HS-27A (cell line): ENCODE data around the gene FRMD5.
"Not testable (repeated sequence)": the region's sequence is repeated elsewhere in the genome, so short reads cannot be mapped to it uniquely, and the experiment has no call there.

ENCODE experiments used
- DNase-seq: peaks from one replicate; pipeline ENCODE4 v3.0.0-alpha.2; 2012; ENCODE audit warnings: low read depth, missing footprints

Gene FRMD5

DNA sequence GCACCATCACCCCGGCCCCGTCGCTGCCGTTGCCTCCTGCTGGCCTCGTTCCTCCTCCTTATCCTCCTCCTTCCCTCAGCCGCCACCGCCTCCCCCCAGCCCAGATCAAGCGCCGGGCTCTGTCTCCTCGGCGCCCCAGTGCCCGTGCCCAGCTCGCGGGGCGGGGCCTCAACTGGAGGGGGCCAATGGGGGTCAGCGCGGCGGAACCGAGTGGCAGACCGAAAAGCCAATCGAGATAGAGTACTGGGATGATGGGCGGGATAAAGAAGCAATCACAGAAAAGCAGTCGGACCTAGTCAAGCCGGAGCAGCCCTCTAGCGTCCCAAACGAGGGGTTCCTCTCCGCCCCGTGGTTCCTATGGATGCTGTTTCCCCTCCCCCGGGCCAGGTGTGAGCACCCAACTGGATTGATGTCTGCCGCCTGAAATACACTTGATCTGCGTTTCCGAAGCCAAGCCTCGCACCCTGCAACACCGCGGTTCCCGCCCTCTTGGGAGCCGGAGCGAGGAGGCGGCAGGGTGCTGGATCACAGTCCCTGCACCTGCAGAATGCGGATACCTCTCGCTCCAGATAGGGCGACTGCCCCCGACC is at the start of gene FRMD5:
FRMD5 (minus strand) TSS at position 121 of the 590 bp plus-strand sequence.
- peak; percentile 87 for DNase-seq

DNA sequence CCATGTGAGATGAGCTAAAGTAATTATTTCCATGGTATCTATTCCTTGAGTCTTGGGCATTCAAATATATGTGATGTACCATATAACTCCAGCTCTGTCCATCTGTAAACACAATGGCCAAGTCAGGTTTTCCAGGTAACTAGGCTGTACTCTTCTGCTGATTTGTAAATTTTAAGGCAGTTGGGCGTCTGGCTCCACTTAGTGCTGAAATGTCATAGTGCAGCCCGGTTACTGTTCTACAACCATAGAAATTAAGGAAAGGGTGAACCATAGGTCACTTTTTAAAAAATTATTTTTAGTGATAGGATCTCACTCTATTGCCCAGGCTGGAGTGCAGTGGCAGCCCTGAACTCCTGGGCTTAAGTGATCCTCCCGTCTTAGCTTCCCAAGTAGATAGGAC is 48.8 kb upstream of the FRMD5 start:
- no peak for DNase-seq

DNA sequence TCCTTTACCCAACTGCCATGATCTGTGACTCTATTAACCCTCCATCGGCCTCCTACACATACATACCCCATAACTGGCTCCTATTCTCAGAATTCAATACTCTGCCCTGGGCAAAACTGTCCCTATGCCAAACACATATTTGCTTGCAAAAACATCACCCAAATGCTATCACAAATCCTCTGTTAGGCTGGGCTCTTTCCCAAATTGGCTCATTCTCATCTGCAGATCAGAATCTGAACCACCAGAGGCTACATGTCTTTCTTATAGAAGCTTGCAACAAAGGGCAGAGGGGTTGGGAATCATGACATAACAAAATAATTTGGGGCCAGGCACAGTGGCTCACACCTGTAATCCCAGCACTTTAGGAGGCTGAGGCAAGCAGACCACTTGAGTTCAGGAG is 48.1 kb upstream of the FRMD5 start:
- DNase-seq, result no peak

DNA sequence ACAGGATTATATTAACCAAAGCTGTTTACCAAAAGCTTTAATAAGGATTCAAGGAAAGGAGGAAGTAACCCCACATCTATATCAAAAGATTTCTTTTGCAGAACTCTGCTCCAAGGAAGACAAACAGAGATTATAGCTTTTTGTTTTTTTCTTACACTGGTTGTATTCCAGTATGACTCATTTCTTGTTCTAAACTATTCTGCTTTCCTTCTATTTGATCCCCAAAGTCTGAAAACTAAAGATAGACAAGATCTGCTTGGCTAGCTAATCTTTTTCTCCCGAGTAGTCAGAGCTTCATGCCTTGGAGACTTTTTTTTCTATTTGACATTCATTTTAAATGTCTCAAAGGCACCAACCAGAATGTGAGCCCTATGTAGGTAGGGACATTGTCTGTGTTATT is 36.8 kb upstream of the FRMD5 start:
- no peak for DNase-seq

DNA sequence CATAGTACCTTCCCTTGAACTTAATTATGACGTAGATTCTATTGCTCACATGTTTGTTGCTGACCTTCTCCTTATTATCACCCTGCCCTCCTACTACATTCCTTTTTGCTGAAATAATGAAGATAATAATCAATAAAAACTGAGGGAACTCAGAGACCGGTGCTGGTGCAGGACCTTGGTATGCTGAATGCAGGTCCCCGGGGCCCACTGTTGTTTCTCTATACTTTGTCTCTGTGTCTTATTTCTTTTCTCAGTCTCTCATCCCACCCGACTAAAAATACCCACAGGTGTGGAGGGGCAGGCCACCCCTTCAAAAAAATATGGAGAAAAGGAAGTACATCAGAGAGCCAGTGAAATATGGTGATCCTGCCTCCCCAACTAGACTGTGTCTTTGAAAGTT is 34.2 kb upstream of the FRMD5 start:
- DNase-seq, result not testable (repeated sequence)

DNA sequence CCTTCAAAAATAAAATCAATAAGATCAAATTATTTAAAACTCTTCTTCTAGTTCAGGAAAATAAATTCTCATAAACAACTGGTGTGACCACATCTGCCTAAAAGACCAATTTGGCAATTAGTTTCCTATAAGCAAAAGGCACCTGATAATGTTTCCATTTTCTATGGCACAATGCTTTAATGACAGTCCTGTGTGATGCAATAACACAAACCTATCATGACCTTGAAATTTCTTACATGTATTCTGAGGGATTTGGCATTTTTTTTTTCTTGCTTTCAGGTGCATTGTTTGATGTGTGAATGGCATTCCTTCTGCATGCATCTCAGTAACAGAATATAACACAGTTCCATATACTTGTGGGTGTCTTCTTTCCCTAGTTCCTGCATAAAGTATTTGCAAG is 32.5 kb upstream of the FRMD5 start:
- no peak for DNase-seq

DNA sequence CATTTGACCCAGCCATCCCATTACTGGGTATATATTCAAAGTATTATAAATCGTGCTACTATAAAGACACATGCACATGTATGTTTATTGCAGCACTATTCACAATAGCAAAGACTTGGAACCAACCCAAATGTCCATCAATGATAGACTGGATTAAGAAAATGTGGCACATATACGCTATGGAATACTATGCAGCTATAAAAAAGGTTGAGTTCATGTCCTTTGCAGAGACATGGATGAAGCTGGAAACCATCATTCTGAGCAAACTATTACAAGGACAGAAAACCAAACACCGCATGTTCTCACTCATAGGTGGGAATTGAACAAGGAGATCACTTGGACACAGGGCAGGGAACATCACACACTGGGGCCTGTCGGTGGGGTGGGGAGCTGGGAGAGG is 31.9 kb upstream of the FRMD5 start:
- DNase-seq, result not testable (repeated sequence)

DNA sequence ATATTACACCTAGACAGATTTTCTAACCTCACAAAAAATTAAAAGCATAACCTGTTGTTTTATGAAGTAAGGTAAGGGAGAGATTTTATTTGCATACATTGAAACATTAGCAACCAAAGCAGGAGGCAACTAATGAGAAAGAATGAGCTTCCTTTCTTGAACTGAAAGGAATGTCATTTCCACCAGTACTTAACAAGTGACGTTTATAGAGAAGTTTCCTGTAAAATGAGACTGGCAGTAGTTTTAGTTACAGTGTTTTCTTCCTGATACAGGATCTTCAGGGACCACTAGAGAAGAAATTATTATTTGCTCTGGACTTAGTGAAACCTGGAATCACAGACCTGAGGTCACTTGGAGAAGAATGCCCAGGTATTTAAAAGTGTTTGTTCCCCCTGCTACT is 27.4 kb upstream of the FRMD5 start:
- no peak for DNase-seq

DNA sequence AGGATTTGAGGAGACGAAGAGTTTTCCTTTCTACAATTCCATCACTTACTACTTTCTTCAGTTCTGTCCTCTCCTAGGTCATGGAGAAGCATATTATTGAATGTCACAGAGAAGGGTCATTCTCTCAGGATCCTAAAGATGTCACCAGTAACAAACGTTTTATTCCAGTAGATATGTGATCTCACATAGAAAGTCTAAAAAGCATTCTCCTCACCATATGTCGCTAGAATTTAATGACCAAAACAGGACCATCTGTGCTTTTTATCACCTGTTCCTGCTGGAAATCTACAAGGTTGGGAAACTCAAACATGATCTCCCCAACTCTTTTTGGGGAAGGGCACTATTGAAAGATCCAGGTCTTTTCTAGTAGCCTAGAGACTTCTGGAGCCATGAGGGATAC is 24.0 kb upstream of the FRMD5 start:
- no peak for DNase-seq

DNA sequence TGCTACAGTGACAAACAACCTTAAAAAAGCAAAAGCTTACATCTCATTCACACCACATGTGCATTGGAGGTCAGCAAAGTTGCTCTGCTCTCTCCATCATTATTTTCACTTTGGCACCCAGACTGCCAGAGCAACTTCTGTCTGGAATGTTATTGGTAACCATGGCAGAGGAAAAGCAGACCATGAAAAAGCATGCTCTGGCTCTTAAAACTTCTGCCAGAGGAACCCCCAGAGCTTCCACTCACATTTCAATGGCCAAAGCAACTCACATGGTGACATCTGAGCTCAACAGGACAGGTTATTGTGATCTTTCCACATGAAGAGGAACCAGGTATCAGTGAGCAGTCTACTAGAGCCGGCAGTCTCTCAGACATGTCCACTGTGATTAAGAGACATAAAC is 21.9 kb upstream of the FRMD5 start:
- no peak for DNase-seq

DNA sequence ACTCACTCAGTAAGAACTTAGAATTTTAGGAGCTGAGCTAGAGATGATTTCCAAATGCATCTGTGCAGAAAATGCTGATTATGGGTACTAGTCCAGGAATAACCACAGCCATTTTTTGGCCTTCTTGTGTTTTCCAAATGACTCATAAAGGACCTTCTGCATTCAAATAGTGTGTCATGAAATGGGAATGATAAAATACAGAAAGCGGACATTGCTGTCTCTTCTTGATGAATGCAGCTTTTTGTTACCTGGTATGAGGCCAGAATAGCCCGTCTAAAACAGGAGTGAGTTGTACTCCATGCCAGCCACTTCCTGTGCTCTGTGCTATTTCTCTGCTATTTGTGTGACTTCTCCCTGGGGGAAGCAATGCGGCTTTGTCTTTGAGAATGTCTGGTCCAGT is 20.5 kb upstream of the FRMD5 start:
- DNase-seq, result peak; percentile 81

DNA sequence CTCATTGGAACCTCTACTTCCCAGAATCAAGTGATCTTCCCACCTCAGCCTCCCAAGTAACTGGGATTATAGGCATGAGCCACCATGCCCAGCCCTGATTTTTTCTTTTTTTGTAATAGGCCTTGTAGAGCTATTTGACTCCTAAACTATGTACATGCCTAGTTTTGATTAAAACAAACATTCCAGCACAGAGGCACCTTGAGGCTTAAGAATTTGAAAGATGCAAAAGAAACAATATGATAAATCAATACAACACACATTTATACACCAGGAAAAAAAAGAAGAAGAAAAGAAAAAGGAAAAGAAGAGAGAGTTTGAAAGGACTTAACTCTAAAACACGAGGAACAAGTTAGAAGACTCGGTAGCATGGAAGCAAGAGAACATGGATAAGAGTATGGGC is 13.9 kb upstream of the FRMD5 start:
- DNase-seq, result no peak

DNA sequence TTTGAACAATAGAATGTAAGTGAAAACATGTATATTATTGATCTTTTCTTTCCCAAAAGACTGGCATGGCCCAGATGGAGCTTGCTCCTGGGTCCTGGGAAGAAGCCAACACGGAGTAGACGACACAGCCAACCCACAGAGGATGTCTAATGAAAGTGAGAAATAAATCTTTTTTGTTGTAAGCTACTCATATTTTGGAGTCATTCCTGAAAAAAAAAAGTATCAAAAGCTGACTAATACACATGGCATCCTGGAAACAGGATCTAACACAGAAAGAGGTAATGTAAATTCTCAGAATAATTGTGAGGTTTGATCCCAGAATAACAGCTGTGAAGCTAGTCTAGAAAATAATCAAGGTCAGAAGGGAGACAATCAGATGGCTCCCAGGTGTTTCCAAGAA is 12.6 kb upstream of the FRMD5 start:
- peak; percentile 83 for DNase-seq

DNA sequence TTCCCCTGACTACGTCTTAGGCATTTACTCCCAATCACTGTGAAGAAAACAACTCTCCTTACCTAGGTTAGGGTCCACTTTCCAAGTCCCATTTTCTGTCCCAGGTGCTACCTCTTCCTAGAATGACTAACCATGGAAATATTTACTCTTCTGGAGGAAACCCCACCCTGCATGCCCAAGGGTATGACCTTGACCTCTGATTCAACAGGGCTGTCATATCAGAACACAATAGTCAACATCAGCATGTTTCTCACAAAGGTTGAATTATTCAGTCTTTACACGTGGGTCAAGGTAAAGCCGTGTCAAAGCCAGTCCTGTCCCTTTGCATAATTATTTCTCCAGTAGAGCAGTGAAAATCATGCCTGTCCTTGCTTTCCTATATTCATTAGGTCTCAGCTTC is 4.3 kb upstream of the FRMD5 start:
- no peak for DNase-seq

DNA sequence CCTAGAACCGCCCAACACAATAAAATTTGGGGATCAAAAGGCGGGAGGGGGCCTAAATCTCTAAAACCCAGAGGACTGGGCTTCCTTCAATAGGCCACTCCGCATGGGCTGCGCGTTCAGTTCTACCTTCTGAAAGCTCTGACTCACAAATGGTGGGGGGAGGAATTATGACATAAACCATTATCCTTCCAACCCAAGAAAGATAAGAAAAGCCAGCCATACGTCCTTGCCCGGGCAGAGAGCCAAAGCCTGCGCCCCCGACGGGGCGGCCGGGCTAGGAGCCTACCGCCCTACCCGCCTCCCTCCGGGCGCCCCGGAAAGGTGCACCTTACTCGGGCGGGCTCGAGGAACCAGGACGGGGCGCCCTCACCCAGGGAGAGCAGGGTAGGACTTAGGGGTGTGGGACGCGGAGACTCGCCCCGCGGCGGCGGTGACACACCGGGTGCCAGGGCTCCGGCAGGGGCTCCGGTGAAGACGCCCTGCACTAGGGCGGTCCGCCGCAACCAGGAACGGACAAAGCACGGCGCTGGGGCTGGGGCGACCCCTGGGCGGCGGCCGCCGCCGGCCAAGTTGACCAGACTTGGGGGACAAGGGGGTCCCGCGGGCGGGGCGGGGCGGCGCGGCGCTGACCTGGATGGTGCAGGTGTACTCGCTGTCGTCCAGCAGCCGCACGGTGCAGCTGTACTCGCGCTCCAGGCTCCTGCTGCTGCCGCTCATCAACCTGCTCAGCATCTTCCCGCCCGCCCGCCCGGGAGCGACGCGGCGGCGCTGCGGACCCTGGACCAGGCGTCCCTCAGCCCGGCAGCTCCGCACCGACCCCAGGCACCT is 534 bp downstream of the FRMD5 start:
- peak; percentile 78 for DNase-seq

DNA sequence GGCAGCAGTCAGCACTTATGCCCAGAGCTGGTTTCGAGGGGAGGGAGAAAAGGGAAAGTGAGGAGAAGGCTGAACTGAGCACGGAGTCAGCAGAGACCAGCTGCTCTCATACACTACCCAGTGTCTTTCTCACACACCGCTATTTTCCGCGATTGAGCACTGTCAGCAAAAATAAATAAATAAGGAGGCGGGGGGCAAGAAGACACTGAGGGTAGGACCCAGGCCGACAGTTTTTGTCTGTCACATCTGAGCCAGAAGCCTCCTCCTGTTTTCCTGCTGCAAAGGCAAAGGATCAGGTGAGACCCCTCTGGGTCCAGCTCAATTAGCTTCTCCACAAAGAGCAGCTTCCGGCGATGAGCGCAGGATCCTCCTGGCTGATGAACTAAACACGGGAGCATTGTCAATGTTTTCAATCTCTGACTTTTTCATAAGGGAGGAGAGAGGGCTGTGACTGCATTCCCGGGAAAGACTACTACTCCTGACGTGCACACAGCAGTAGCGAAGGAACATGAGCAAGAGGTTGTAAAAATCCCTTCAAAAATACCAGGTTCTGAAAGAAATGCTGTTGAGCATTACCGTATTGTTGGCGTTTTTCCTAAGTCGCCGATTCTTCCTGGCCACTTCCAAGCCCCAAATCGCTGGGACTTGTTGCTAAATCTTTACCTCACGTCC is 1.3 kb downstream of the FRMD5 start:
- no peak for DNase-seq

DNA sequence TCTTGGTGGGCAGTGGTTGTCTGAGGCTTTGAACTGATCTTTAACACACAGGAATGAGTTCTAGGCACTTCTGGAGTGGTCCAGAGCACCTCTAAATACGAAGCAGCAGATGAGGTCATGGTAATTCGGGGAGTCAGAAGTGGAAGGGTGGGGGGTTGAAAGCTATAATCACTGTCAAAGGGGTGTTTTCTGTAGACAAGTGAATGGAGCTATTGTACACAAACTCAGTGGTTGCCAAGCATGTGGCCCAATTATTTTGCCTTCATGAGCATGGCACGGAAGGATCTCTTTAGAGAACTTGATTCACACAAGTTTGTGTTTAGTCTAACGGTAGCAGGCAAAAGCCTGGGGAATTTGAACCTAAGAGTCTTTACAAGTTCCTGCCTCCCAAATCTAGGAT is 6.3 kb downstream of the FRMD5 start:
- DNase-seq, result no peak

DNA sequence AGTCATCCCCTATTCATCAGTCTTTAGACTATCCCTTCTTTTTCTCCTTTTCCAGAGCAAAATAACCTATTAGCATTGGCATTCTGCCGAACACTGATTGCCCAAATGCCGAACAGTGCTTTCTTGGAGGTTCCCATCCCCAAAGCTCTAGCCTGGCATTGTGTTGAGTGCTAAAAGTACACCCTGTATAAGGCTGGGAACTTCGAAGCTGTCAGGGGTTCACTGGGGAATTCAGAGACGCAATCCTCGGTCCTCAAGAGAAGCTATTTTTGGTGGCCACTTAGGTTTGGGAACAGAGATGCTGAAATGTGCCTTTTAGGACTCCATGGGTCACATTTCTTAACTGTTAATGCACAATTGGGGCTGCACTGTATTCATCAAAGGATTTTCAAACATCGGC is 8.4 kb downstream of the FRMD5 start:
- no peak for DNase-seq

DNA sequence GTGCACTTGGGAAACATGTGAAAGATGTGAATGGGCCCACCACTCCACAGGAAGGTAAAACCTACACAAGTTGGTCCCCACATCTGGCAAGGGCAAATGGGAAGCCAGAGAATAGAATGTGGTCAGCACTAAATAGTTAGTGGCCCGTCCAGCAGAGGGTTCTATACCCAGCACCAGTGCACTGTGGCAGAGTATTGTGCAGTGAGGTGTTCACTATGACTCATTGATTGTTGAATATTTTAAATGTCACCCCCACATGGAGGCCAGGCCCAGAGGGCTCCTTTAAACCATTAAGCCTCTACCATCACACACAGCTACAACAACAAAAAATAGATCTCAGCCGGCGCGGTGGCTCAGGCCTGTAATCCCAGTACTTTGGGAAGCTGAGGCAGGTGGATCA is 11.7 kb downstream of the FRMD5 start:
- no peak for DNase-seq

DNA sequence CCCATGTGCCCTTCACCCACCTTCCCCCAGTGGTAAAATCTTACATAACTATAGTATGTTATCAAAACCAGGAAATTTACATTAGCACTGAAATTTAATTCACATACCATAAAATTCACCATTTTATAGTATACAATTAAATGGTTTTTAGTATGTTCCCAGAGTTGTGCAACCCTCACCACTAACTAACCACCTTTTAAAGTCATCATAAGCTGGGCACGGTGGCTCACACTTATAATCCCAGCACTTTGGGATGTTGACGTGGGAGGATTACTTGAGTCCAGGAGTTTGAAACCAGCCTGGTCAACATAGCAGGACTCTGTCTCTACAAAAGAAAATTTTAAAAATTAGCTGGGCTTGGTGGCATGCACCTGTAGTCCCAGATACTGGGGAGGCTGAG is 13.7 kb downstream of the FRMD5 start:
- DNase-seq, result no peak

DNA sequence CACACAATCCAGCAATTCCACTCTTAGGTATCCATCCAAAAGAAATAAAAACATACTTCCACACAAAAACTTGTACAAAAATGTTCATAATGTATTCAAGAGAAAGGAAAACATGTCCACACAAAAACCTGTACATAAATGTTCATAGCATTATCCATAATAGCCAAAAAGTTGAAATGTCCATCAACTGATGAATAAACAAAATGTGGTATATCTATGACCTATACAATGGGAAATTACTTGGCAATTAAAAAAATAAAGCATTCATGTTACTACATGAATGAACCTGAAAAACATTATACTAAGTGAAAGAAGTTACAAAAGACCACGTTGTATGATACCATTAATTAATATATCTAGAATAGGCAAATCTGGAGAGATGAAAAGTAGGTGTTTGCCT is 17.9 kb downstream of the FRMD5 start:
- DNase-seq, result no peak

DNA sequence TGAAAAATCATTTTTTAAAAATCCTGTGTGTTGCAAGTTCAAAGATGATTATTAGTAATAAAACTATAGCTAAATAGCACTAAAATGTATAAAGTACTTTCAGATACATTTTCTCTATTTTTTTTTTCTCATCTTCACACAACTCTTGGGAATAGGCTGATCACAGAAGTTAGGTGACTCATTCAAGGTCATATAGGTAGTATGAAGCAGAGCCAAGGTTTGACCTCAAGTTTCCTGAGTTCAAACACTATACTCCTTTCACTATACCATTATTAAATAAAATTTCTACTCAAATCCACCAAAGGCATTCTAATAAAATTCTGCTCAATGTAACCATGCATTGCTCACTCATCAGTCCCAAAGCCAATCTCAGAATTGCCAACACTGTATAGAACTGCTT is 21.3 kb downstream of the FRMD5 start:
- DNase-seq, result no peak

DNA sequence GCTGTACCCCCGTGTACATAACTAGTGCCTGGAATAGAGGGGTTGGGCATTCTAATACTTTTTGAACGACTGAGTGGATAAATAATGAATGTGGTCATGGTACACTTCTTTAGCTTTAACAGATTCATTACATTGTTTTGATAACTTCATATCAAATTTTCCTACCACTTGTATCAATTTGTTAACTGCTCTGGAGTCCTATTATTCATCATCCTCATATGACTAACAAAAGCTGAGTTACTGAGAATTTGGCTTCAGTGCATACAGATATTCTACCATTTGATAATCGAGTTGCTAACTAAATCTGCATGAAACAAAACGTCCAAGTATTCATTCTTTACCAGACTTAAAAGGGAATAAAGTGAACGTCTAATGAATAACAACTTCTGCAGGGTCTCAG is 31.7 kb downstream of the FRMD5 start:
- DNase-seq, result no peak
